Measurements from ENCODE around the gene PGA5.
"Not testable (repeated sequence)": the region's sequence is repeated elsewhere in the genome, so short reads cannot be mapped to it uniquely, and the experiment has no call there.

GRCh38 chr11:61204502-61205059 lies 36.4 kb upstream of the PGA5 start:
- TF ChIP-seq, protein P1, sequence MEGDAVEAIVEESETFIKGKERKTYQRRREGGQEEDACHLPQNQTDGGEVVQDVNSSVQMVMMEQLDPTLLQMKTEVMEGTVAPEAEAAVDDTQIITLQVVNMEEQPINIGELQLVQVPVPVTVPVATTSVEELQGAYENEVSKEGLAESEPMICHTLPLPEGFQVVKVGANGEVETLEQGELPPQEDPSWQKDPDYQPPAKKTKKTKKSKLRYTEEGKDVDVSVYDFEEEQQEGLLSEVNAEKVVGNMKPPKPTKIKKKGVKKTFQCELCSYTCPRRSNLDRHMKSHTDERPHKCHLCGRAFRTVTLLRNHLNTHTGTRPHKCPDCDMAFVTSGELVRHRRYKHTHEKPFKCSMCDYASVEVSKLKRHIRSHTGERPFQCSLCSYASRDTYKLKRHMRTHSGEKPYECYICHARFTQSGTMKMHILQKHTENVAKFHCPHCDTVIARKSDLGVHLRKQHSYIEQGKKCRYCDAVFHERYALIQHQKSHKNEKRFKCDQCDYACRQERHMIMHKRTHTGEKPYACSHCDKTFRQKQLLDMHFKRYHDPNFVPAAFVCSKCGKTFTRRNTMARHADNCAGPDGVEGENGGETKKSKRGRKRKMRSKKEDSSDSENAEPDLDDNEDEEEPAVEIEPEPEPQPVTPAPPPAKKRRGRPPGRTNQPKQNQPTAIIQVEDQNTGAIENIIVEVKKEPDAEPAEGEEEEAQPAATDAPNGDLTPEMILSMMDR (conservative IDR thresholded peaks at IDR 0.05 in 1 of 2, IDR thresholded peaks at IDR 0.05 in 1 of 2; ENCODE audit: extremely low read depth in 1 of 2, insufficient read depth in 1 of 2, low read depth in 1 of 2, low read length in 2 of 2), result not testable (repeated sequence)
- not testable (repeated sequence) for TF ChIP-seq EZH2 (IDR thresholded peaks at IDR 0.05; ENCODE audit: borderline replicate concordance, low read length)

Measured in mammary epithelial cell (primary cell).